NCI-H2227 (cell line): Measurements from ENCODE around the gene MRPS18B.
"Not testable (repeated sequence)": the region's sequence is repeated elsewhere in the genome, so short reads cannot be mapped to it uniquely, and the experiment has no call there.

ENCODE experiments used
- DNase-seq: peaks from one replicate; lab custom pipeline; 2025; ENCODE audit not compliant: unreplicated experiment; lab: John Stamatoyannopoulos, UW

MRPS18B gene

GRCh38 chr6:30635834-30636233, 18.2 kb downstream of the MRPS18B start:
- DNase-seq, result no peak

- DNase-seq, result no peak
These were observed 22.8 kb downstream of the MRPS18B start for GRCh38 chr6:30640481-30640880.

- no peak for DNase-seq
These were observed 23.4 kb downstream of the MRPS18B start for GRCh38 chr6:30641048-30641447.

GRCh38 chr6:30643656-30644055, 26.0 kb downstream of the MRPS18B start:
- DNase-seq, result no peak

- DNase-seq, result no peak
These were observed 27.1 kb downstream of the MRPS18B start for GRCh38 chr6:30644769-30645168.

GRCh38 chr6:30645989-30646388, 28.3 kb downstream of the MRPS18B start:
- peak; percentile 34 for DNase-seq

GRCh38 chr6:30646450-30647241, 29.0 kb downstream of the MRPS18B start, which contains the start of gene C6orf136:
C6orf136 (plus strand) TSS chr6:30647133; CDS start chr6:30647232, 99 bp downstream.
- peak; percentile 96 for DNase-seq

GRCh38 chr6:30647242-30648116, 29.8 kb downstream of the MRPS18B start:
- peak; percentile 93 for DNase-seq

- DNase-seq, result no peak
These were observed 33.5 kb downstream of the MRPS18B start for GRCh38 chr6:30651143-30651542.

GRCh38 chr6:30654798-30655742, 37.4 kb downstream of the MRPS18B start:
- DNase-seq, result no peak

GRCh38 chr6:30655743-30656094, 38.1 kb downstream of the MRPS18B start:
- DNase-seq, result no peak

GRCh38 chr6:30656513-30656912, 38.9 kb downstream of the MRPS18B start:
- no peak for DNase-seq

GRCh38 chr6:30657454-30657853, 39.8 kb downstream of the MRPS18B start:
- DNase-seq, result no peak

GRCh38 chr6:30657922-30658321, 40.3 kb downstream of the MRPS18B start:
- not testable (repeated sequence) for DNase-seq

- DNase-seq, result no peak
These were observed 47.5 kb downstream of the MRPS18B start for GRCh38 chr6:30664994-30665767.

GRCh38 chr6:30666300-30666699, 48.7 kb downstream of the MRPS18B start:
- not testable (repeated sequence) for DNase-seq

GRCh38 chr6:30670760-30671527, 53.3 kb downstream of the MRPS18B start:
- no peak for DNase-seq

GRCh38 chr6:30672445-30673253, 55.0 kb downstream of the MRPS18B start, which contains the start of gene DHX16:
DHX16 (minus strand) TSS chr6:30673006; CDS start chr6:30672841, 165 bp downstream.
- DNase-seq, result peak; percentile 98
